ENCODE data around the gene SPHK1.

Gene SPHK1

GRCh38 chr17:76407509-76407908, 23.1 kb downstream of the SPHK1 start:
- DNase-seq (ENCODE audit: low read depth), result no peak

- DNase-seq (ENCODE audit: low read depth), result peak; percentile 9
Measured at GRCh38 chr17:76408037-76408849, 23.8 kb downstream of the SPHK1 start.

- DNase-seq (ENCODE audit: low read depth), result no peak
Measured at GRCh38 chr17:76410328-76410965, 26.0 kb downstream of the SPHK1 start.

- no peak for DNase-seq (ENCODE audit: low read depth)
Measured at GRCh38 chr17:76411247-76411646, 26.8 kb downstream of the SPHK1 start.

- DNase-seq (ENCODE audit: low read depth), result no peak
Measured at GRCh38 chr17:76414334-76415295, 30.2 kb downstream of the SPHK1 start.

GRCh38 chr17:76415786-76416185, 31.4 kb downstream of the SPHK1 start:
- DNase-seq (ENCODE audit: low read depth), result no peak

- no peak for DNase-seq (ENCODE audit: low read depth)
Measured at GRCh38 chr17:76416457-76416856, 32.0 kb downstream of the SPHK1 start.

GRCh38 chr17:76416899-76417298, 32.5 kb downstream of the SPHK1 start:
- DNase-seq (ENCODE audit: low read depth), result no peak

- DNase-seq (ENCODE audit: low read depth), result no peak
Measured at GRCh38 chr17:76417499-76418143, 33.2 kb downstream of the SPHK1 start.

- DNase-seq (ENCODE audit: low read depth), result no peak
Measured at GRCh38 chr17:76419576-76420260, 35.3 kb downstream of the SPHK1 start.

GRCh38 chr17:76420356-76421043, 36.1 kb downstream of the SPHK1 start:
- DNase-seq (ENCODE audit: low read depth), result no peak

GRCh38 chr17:76421044-76421407, 36.6 kb downstream of the SPHK1 start:
- no peak for DNase-seq (ENCODE audit: low read depth)

- no peak for DNase-seq (ENCODE audit: low read depth)
Measured at GRCh38 chr17:76422406-76422805, 38.0 kb downstream of the SPHK1 start.

- DNase-seq (ENCODE audit: low read depth), result no peak
Measured at GRCh38 chr17:76422860-76423259, 38.5 kb downstream of the SPHK1 start.

- DNase-seq (ENCODE audit: low read depth), result no peak
Measured at GRCh38 chr17:76426853-76427252, 42.4 kb downstream of the SPHK1 start.

- no peak for DNase-seq (ENCODE audit: low read depth)
Measured at GRCh38 chr17:76427501-76428231, 43.3 kb downstream of the SPHK1 start.

GRCh38 chr17:76428511-76428910, 44.1 kb downstream of the SPHK1 start:
- no peak for DNase-seq (ENCODE audit: low read depth)

GRCh38 chr17:76431509-76431908, 47.1 kb downstream of the SPHK1 start:
- no peak for DNase-seq (ENCODE audit: low read depth)

- DNase-seq (ENCODE audit: low read depth), result no peak
Measured at GRCh38 chr17:76432004-76432403, 47.6 kb downstream of the SPHK1 start.

- DNase-seq (ENCODE audit: low read depth), result no peak
Measured at GRCh38 chr17:76432712-76433336, 48.4 kb downstream of the SPHK1 start.
